Measurements from ENCODE around the gene APAF1.

DNA sequence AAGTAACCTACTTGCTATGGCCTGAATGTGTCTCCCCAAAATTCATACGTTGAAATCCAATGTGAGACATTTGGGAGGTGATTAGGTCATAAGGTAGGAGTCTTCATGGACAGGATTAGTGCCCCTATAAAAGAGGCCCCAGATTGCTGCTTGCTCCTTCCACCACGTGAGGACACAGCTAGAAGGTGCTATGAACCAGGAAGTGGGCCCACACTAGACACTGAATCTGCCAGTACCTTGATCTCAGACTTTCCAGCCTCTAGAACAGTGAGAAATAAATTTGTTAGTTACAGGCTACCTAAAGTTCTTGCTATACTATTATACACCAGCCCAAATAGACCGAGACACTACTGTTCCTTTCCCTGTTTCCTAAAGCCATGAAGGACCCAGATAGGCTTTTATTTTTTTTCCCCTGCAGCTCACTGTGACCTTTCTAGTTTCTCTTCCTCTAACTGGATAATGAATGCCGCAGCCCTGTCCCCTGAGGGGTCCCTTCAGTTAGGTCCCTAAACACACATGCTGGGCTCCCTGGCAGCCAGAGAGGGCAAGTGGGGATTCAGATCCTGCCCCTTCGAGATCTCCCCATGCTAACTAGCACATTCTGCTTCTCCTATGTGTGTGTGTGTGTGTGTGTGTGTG is 32.3 kb upstream of the APAF1 start:
- TF ChIP-seq, protein P1, sequence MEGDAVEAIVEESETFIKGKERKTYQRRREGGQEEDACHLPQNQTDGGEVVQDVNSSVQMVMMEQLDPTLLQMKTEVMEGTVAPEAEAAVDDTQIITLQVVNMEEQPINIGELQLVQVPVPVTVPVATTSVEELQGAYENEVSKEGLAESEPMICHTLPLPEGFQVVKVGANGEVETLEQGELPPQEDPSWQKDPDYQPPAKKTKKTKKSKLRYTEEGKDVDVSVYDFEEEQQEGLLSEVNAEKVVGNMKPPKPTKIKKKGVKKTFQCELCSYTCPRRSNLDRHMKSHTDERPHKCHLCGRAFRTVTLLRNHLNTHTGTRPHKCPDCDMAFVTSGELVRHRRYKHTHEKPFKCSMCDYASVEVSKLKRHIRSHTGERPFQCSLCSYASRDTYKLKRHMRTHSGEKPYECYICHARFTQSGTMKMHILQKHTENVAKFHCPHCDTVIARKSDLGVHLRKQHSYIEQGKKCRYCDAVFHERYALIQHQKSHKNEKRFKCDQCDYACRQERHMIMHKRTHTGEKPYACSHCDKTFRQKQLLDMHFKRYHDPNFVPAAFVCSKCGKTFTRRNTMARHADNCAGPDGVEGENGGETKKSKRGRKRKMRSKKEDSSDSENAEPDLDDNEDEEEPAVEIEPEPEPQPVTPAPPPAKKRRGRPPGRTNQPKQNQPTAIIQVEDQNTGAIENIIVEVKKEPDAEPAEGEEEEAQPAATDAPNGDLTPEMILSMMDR (IDR thresholded peaks at IDR 0.05): no peak
- TF ChIP-seq POLR2AphosphoS5 (IDR thresholded peaks at IDR 0.05) (no peak), EP300 (IDR thresholded peaks at IDR 0.05) (no peak)

Measured in gastroesophageal sphincter (tissue), 3 donors.